ENCODE measurements around the gene WDR18.
"Not testable (repeated sequence)": the region's sequence is repeated elsewhere in the genome, so short reads cannot be mapped to it uniquely, and the experiment has no call there.

WDR18 gene

DNA sequence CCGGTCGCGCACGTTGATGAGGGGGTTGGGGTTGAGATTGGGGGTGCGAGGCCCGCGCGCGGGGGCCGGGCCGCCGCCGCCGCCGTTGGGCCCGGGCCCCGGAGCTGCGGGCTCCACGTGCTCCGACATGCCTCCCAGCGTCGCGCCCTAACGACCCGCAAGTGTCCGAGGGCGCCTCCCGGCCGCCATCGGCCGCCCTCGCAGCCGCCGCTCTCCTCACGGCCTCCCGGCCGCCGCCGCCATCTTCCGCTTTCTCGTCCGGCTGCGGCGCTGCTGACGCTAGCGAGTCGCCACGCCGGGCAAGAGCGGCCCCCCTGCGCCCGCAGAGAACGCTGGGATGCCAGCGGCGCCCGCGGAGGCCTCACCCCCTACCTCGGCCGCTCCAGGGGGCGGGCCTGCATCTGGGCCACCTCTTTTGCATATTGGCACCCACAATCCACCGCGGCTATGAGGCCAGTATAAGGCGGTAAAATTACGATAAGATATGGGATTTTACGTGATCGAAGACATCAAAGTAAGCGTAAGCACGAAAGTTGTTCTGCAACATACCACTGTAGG lies 36.8 kb downstream of the WDR18 start, which contains the start of gene TMEM259:
TSS of gene TMEM259 (minus strand) at position 256 of the 558 bp plus-strand sequence. CDS start at position 129, 127 bp downstream.
- peaks cover 8% of the 10 kb centered on the region for H3K36me3 ChIP-seq
- H3K27me3 ChIP-seq, result no peaks in the 10 kb centered on the region
- H3K4me3 ChIP-seq (ENCODE audit: low read depth, low read length), result peak within 1 kb of the TSS; percentile 87
- H3K9me3 ChIP-seq, result no peaks in the 10 kb centered on the region
- peaks cover 7% of the 10 kb centered on the region for H3K4me1 ChIP-seq
- DNase-seq, result peak; percentile 99
- TF ChIP-seq, protein P1, sequence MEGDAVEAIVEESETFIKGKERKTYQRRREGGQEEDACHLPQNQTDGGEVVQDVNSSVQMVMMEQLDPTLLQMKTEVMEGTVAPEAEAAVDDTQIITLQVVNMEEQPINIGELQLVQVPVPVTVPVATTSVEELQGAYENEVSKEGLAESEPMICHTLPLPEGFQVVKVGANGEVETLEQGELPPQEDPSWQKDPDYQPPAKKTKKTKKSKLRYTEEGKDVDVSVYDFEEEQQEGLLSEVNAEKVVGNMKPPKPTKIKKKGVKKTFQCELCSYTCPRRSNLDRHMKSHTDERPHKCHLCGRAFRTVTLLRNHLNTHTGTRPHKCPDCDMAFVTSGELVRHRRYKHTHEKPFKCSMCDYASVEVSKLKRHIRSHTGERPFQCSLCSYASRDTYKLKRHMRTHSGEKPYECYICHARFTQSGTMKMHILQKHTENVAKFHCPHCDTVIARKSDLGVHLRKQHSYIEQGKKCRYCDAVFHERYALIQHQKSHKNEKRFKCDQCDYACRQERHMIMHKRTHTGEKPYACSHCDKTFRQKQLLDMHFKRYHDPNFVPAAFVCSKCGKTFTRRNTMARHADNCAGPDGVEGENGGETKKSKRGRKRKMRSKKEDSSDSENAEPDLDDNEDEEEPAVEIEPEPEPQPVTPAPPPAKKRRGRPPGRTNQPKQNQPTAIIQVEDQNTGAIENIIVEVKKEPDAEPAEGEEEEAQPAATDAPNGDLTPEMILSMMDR (IDR thresholded peaks at IDR 0.05; ENCODE audit: low read depth, low read length), result no peak

DNA sequence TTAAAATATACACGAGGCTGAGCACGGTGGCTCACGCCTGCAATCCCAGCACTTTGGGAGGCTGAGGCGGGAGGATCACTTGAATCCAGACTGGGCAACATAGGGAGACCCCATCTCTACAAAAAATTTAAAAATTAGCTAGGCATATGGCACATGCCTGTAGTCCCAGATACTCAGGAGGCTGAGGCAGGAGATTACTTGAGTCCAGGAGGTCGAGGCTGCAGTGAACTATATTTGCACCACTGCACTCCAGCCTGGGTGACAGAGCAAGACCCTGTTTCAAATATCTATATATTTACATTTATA lies 39.7 kb downstream of the WDR18 start:
- not testable (repeated sequence) for H3K4me3 ChIP-seq (ENCODE audit: low read depth, low read length); H3K27me3 ChIP-seq; DNase-seq; H3K4me1 ChIP-seq; H3K36me3 ChIP-seq; H3K9me3 ChIP-seq

DNA sequence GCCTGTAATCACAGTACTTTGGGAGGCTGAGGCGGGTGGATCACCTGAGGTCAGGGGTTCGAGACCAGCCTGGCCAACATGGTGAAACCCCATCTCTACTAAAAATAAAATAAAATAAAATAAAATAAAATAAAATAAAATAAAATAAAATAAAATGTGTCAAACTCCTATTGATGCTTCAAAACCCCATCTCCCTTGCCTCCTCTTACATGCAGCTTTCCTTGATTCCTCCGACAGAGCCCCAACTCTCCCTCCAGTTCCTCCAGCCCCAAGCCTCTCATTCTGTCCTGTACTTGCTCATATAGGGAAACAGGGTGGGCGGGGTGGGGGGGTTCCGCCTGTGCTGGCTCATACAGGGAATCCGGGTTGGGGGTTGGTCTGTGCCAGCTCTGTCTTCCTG lies 40.9 kb downstream of the WDR18 start:
- H3K27me3 ChIP-seq; H3K9me3 ChIP-seq; DNase-seq; H3K4me1 ChIP-seq; H3K36me3 ChIP-seq; H3K4me3 ChIP-seq (ENCODE audit: low read depth, low read length): not testable (repeated sequence)

DNA sequence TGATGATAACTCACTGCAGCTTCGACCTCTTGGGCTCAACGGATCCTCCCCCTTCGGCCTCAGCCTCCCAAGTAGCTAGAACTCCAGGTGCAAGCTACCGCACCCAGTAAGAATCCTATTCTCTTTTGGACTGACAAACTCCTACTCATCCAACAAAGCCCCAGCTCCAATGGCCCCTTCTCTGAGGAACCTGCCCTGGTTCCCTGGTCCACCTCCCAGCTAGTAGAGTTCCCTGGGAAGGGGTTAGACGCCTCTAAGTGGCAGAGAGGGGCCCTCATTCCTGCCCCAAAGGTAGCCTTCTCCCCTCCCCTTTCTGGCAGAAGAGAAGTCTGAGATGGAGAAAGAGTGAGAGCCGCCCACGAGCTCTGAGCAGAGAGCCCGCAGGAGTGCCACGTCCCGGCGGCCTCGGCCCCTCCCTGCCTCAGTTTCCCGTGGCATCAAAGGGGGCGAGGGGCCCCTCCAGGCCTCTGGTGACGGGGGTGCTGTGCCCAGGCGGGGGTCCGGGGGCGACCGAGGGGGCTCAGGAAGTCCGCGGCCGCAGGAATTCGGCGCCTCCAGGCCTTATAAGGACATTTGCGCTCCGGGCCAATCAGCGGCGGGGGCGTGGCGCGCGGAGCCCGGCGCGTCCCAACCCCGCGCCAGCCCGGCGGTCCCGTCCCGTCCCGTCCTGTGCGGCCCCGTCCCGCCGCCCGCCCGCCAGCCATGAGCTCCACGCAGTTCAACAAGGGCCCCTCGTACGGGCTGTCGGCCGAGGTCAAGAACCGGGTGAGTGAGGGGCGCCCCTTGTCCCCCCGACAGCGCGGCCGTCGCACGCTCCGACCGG lies 42.0 kb downstream of the WDR18 start, which contains the start of gene CNN2:
TSS of gene CNN2 (plus strand) at position 649 of the 823 bp plus-strand sequence. CDS start at position 703, 54 bp downstream.
- TF ChIP-seq, protein P1 (IDR thresholded peaks at IDR 0.05; ENCODE audit: low read depth, low read length), result no peak
- no peaks in the 10 kb centered on the region for H3K4me1 ChIP-seq
- H3K27me3 ChIP-seq, result no peaks in the 10 kb centered on the region; the same call in 1 of the 2 replicates
- peak; percentile 77 for DNase-seq
- H3K9me3 ChIP-seq, result no peaks in the 10 kb centered on the region
- H3K4me3 ChIP-seq (ENCODE audit: low read depth, low read length), result peak within 1 kb of the TSS; percentile 59
- no peaks in the 10 kb centered on the region for H3K36me3 ChIP-seq

DNA sequence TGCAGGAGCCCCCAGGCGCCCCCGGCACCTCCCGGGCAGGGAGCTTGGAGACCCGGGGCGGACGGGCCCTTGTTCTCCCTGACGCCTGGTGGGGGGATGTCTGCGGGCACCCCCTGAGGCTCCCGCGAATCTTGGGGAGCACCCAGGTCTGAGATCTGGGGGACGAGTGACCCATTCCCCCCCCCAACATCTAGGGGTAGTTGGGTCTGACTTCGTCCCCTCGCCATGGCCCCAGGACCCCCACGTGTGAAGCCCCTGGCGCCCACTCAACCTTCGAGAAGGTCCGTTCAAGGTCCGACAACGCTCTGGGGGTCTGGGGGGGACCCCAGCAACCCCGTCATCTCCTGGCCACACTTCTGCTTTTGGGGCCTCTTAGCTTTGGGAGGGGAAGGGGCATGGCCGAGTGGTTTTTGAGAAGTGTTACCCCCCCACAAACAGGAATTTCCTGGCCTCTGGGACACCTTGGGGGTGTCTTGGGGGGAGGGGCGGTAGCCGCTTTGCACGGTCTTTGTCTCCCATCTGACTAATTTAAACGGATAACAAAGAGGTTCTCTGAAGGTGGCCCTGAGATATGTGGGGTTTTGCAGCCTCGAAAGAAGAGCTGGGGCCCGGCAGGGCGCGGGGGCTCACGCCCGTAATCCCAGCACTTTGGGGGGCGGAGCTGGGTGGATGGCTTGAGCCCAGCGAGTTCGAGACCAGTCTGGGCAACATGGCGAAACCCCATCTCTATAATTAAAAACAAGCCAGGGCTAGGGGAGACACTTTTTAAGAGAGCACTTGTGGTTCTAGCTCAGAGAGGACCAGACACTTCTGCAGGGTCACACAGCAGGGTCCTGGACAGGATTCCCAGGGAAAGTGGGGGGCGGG lies 42.9 kb downstream of the WDR18 start:
- H3K36me3 ChIP-seq, result no peaks in the 10 kb centered on the region; the same call in 1 of the 2 replicates
- no peak for DNase-seq
- peak overlapping the region; percentile 59 for H3K4me3 ChIP-seq (ENCODE audit: low read depth, low read length)
- no peaks in the 10 kb centered on the region for H3K4me1 ChIP-seq
- TF ChIP-seq, protein P1 (IDR thresholded peaks at IDR 0.05; ENCODE audit: low read depth, low read length), result no peak
- H3K9me3 ChIP-seq, result no peaks in the 10 kb centered on the region
- H3K27me3 ChIP-seq, result no peaks in the 10 kb centered on the region; the same call in 1 of the 2 replicates

DNA sequence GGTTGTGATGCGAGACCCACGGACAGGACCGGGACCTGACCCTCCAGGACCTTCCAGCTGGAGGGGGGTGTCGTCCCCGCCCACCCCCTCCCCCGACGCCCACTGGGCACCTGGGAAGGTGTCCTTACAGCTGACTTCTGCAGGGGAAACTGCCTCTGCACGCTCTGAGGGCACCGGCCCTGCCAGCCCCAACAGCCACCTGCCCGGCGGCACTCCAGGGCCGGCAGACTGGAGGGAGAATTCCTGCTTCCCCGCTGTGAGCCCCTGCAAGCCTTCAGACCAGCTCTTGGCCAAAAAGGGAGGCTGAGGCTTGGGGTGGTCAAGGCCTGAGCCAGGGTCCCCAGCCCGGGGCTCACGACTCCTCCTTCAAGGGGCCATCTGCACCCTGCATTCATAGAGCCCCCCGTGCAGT lies 43.5 kb downstream of the WDR18 start:
- Histone ChIP-seq H3K4me3 (ENCODE audit: low read depth, low read length) (no peak overlapping the region), H3K27me3 (no peaks in the 10 kb centered on the region; the same call in 1 of the 2 replicates), H3K9me3 (no peaks in the 10 kb centered on the region), H3K36me3 (no peaks in the 10 kb centered on the region; the same call in 1 of the 2 replicates), H3K4me1 (no peaks in the 10 kb centered on the region)
- no peak for DNase-seq
- TF ChIP-seq, protein P1 (IDR thresholded peaks at IDR 0.05; ENCODE audit: low read depth, low read length), result no peak
